NK-92 (cell line): ENCODE results near the gene SIGLEC7.

Experiments
- DNase-seq: peaks from one replicate; lab custom pipeline; 2025; ENCODE audit not compliant: unreplicated experiment; lab: John Stamatoyannopoulos, UW

The SIGLEC7 gene

DNA sequence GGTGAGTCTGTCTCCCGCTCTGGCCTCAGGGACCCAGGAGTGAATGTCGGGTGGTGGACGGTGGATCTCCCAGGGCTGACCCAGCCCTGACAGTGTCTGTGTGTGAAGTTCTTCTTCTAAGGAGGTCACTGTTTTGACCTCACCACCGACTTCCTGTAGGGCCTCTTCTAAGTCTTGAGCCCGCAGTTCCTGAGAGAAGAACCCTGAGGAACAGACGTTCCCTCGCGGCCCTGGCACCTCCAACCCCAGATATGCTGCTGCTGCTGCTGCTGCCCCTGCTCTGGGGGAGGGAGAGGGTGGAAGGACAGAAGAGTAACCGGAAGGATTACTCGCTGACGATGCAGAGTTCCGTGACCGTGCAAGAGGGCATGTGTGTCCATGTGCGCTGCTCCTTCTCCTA is at the start of gene SIGLEC7:
Gene SIGLEC7 (plus strand): TSS at position 183 of the 400 bp plus-strand sequence. CDS start 69 bp downstream, at position 252.
- no peak for DNase-seq

DNA sequence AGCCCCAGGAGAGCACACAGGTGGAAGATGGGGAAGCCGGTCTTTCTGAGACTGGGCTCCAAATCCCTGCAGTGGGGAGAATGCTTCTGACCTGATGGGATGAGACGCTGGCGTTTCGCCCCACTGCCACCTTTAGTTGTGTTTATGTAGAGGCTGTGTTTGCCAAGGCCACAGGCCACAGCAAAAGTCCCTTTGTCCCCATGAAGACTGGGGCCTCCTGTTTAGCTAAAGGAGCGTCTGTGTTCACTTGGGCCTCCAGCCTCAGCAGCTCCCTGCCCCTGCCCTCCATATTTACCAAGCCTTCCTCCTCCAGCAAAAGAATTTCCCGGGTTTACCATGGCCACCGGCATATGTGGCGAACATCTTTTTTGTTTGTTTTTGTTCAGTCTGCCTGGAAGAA is 49.0 kb upstream of the SIGLEC7 start:
- DNase-seq = no peak

DNA sequence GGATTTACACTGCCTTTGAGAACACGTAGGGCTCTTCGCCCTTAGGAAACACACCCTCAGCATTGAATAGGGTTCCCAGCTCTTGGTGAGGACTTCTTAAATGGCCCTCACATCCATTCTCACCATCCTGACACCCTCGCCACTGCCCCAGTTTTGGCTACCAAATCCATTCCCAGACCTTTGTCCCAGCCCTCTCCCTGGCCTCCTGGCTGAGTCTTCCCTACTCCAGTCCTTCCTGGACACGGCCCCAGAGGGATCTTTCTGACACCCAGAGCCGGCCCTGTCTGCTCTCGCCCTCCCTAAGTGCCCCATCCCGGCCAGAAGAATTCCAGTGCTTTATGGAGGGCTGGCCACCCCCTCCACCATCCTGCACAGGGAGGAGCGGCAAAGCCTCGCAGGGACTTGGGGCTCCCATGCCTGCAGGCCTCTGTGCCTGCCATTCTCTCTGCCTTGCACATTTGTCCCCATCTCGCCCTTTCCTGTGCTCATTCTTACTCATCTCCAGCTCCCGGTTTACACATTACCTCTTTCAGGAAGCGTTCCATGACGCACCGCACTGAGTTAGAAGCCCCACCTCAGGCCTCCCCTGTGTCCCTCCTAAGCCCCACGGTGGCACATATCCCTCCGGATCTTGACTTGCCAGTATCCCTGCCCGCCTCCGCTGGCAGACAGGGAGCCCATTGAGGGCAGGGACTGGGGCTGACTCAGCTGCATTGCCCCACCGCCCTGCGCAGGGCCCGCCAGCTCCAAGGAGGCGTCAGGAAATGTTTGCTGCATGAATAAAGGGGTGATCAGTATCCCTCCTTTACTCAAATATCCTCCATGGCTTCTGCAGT is 48.4 kb upstream of the SIGLEC7 start:
- no peak for DNase-seq

DNA sequence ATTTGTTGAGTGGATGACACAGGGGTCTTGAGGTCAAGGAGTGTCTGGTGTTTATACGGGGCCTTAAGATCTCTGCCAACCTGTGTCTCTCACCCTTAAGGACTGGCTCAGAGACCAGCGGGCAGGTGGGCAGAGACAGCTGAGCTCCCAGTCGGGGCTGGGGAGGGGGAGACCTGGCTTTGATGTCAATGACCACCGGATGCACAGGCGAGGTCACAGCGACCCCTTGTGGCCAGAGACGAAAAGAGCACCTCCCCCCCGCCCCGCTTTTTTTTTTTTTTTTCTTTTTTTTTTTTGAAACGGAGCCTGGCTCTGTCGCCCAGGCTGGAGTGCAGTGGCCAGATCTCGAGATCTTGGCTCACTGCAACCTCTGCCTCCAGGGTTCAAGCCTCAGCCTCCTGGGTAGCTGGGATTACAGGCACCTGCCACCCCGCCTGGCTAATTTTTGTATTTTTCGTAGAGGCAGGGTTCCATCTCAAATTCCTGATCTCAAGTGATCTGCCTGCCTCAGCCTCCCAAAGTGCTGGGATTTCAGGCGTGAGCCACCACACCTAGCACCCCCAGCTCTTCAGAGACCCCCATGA is 47.3 kb upstream of the SIGLEC7 start:
- no peak for DNase-seq

DNA sequence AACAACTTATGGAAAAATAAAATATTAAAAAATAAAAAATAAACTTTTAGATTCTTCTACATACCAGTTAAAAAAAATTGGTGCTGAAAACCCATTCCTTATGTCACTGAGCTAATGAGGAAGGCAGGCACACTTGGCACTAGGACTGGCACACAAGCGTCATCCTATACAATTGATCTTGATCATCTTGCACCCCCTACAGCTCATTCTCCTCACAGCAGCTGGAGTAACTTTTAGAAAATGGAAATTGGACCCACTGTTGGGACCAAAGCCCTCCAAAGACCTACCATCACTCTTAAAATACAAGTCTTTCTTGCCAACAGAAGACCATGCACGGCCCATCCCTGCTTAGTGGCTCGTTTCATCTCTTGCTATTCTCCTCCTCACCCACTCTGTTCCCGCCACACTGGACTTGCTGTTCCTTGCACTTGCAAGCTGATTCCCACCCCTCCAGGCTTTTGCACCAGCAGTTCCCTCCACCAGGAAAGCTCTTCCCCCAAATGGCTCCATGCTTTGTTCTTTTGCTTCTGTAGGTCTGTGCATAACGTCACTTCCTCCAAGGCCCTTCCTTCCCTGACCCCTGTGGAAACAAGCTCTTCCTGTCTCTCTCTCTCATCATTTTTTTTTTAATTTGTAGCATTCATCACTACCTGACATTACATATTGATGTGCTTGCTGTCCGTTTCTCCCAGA is 45.5 kb upstream of the SIGLEC7 start:
- DNase-seq = no peak

DNA sequence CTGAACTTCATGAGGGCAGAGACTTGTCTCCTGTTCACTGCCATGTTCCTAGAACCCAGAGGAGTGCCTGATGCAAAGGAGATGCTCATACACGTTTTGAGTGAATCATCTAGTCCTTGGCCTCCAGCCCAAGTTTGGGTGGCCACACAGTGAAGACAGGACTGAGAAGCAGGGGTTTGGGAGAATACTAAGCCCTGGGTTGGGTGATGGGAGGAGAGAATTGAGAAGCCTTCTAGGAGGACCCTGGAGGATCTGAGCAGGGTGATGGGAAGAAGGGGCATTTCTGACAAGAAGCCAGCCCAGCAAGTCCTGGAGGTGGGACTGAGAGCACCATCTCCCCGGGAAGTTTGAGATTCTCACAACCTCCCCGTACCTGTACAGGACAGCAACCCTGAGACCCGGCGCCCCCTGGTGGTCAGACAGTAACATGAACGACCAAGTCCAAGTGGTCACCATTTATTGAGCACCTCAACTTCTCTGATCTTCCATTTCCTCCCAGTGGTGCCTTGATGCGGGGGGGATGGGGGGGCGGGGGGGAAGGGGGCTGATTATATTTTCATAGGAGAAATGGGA is 44.8 kb upstream of the SIGLEC7 start:
- no peak for DNase-seq

DNA sequence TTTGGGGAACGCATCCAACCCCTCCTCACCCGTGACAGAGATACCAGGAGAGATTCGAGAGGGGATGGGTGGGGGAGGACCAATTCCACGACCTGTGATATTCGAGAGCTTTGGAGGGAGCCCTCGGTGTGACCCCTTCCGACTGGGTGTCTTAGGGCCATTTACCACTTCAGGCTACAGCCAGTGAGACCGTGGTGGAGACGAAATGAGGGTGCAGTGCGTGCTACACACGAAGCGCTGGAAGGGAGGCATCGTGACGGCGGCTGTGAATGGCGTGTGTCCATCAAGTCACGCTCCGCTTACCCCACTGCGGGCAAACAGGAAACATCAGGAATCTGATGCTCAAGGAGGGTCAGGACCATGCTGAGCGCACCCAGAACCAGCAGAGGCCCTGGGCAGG is 44.3 kb upstream of the SIGLEC7 start:
- no peak for DNase-seq

DNA sequence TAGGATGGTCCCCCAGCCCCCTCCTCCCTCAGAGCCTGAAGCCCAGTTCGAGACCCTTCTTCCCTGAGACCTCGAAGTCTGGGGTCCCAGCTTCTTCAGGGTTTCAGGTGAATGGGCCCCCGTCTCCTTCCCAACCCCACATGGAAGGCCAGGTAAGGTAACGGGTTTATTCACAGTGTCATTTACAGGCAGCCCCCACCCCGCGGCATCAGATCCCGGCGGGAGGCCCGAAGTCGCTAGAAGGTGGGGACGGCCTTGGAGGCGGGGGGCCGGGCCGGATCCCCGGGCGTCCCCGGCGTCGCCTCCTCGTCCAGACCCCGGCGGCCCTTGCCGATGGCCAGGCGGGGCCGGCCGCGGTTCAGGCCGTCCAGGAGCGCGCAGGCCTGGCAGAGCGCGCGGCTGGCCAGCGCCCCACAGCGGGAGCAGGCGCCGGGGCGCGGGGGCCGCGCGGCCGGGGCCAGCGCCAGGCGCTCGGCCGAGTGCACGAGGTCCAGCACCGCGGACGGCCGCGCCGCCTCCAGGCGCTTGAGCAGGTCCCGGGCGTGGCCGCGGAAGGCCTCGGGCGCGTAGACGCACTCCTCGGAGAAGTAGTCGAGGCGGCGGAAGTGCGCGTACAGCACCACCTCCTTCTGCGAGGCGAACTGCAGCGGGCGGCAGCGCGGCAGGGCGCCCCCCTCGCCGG is 43.6 kb upstream of the SIGLEC7 start:
- no peak for DNase-seq

DNA sequence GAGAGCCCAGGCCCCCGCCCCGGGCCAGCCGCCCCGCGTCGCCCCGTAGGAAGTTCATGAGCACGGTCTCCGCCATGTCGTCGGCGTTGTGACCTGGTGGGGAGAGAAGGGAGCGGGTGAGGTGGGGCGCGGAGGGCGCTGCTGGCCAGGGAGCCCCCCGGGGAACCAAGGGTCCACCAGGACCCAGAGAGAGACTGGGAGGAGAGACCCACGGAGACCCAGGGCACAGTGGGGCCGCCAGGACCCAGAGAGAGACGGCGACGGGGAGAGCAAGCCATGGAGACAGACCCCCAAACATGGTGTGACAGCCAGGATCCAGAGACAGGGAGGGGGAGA is 43.1 kb upstream of the SIGLEC7 start:
- DNase-seq = no peak

DNA sequence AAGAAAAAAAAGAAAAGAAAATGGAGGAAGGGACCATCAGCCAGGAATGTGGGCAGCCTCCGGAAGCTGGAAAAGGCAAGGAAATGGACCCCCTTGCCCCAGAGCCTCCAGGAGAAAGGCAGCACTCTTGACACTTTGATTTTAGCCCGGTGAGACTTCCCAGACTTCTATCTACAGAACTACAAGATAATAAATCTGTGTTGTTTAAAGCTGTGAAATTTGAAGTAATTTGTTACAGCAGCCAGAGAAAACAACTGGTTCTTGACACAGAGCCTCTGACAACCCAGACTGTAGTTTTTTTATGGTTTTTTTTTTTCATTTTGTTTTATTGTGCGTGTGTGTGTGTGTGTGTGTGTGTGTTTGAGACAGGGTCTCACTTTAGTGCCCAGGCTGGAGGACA is 41.5 kb upstream of the SIGLEC7 start:
- no peak for DNase-seq

DNA sequence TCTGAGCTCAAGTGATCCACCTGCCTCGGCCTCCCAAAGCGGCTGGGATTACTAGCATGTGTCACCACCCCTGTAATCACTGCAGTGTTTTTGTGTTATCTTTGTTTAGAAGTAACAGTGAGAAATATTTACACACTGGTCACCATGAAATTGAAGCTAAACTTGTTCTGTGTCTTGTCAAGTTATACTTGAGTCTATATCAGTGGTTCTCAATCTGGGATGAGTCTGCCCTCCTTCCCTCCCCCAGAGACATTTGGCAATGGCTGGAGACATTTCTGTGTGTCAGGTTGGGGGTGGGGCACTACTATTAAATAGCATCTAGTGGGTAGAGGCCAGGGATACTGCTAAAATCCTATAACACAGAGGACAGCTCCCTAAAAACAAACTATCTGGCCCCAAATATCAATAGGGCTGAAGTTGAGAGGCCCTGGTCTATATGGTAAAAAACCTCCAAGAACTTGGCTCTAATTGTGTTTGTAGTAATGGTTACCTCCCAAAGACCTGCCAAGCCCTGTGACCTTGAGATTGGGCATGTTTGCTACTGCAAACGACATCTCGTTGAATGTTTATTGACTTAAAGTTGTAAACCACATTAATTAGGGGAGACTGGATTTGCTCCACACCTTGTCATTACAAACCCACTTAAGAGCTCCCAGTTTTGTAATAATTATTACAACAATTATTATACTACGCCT is 40.8 kb upstream of the SIGLEC7 start:
- DNase-seq = no peak

DNA sequence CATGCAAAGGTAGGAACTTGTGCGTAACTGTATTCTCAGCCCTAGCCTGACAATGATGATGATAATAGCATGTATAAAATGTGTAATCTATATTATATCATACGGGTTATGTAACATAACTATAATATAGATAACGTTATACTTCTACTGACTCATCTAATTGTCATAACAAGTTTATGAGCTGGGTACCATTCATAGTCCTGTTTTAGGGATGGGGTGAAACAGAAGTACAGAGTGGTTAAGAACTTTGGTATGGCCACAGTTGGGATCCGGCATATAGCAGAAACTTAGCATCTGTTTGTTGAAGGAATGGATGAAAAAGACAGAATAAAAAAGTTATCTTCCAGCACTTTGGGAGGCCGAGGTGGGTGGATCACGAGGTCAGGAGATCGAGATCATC is 39.1 kb upstream of the SIGLEC7 start:
- no peak for DNase-seq

DNA sequence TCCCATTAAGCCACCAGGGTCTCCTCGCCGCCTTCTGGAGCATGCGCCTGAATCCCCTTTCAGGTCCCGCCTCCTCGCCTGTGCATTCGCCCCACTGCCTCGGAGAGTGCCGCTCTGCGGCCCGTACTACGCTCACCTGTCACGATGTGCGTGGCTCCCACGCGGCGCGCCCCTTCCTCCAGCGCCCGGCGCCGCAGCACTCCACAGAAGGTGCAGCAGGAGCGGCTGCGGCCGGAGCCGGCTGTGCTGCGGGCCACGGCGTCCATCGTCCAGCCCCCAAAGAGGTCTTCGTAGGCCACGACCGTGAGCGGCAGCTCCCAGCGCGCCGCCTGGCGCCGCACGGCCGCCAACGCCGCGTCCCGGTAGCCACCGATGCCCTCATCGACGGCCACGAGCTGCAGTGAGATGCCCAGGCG is 38.2 kb upstream of the SIGLEC7 start:
- no peak for DNase-seq

DNA sequence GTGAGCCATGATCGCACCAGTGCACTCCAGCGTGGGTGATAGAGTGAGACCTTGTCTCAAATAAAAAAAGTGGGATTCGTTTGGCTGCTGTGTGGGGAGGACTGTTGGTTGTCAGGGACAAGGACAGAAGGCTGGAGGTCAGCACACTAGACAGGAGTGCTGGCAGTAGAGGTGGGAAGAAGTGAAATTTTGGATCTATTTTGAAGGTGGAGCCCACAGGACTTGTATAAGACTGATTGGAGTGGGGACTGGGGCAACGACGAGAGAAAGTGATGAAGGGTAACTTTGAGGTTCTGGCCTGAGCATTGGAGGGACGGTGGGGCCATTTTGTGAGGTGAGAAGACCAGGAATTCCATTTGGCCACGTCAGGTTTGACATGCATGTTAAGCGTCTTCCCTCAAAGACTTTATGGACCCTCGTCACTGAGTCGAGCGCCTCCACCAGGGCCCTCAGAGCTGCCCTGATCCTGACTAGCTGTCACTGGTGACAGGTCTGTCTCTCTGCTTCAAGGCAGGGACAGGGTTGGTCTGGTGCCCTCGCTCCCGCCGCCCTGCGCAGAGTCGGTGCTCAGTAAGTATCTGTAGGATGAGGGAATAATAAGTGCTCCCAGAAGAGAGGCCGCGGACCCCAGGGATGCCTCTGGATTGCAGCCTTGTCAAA is 34.6 kb upstream of the SIGLEC7 start:
- DNase-seq = no peak

DNA sequence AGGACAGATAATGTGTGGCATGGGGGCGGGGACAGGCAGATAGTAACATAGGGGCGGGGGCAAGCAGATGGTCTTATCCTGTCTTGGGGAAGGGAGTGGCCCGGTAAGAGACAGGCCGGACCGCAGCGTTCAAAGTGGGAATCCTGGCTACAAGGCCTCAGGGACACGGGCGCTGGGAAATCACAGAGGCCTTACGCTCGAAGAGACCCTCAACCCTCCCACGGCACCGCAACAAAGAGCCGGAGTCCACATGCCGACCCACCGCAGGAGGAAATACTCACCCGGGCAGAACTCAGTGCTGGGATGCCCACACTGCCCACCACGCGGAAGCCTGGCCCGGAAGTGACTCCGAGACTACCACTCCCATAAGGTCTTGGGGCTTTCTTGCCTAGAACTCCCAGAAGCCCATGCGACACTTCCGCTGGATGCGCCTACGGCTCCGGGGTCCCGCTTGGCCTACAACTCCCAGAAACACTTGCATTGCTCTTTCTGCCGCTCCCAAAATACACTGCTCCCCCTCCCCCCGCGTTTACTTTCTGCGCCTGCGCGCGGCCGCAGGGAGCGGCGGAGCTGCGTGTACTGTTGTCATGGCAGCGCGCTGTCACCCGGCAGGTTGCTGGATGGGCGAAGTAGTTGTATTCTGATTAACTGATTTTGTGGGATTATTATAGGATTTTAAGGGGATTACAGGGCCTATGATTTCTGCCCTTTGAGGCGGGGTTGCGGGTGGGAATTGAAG is 33.9 kb upstream of the SIGLEC7 start, which contains the start of gene CTU1:
Gene CTU1 (minus strand): TSS at position 344 of the 739 bp plus-strand sequence. CDS start 3,840 bp downstream, outside the sequence.
- DNase-seq = peak; percentile 88

DNA sequence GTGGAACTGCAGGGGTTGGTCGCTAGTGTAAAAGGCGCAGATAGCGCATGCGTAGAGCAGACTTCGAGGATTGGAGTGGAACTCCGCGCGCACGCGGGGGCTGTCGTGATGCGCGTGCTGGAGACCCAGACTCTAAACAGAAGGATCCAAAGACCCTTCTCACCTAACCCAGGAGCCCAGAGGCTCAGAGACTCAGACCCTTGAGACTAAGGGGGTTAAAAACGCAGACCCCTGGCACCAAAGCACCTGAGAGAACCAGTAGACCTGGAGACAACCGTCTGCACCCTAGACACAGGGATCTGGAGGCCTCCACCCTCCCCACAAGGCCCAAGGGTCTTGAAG is 33.3 kb upstream of the SIGLEC7 start:
- no peak for DNase-seq

DNA sequence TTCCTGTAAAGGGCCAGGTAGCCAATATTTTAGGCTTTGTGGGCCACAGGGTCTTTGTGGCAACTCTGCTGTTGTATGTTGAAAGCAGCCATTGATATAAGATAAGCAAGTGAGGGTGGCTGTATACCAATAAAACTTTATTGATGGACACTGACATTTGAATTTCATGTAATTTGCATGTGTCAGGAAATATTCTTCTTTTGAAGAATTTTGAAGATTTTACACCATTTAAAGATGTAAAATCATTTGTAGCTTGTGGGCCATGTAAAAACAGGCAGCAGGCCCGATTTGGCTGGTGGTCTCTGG is 31.5 kb upstream of the SIGLEC7 start:
- no peak for DNase-seq

DNA sequence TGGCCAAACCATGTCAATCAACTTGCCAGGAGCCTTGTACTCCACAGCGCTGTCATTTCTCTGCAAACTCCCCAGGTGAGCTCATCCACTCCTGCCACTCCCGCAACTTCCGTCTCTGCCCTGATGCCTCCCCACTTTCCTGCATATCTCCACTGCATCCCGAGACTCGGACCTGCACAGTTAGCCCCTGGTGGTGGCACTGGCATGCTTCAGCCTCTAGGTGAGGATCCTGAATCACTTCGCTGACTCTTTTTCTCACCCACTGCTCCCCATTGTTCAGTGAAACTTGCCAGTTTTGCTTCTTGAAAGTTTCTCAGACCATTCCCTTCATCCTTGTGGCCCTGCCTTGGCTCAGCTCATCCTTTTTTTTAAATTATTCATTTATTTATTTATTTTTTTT is 30.5 kb upstream of the SIGLEC7 start:
- DNase-seq = no peak

DNA sequence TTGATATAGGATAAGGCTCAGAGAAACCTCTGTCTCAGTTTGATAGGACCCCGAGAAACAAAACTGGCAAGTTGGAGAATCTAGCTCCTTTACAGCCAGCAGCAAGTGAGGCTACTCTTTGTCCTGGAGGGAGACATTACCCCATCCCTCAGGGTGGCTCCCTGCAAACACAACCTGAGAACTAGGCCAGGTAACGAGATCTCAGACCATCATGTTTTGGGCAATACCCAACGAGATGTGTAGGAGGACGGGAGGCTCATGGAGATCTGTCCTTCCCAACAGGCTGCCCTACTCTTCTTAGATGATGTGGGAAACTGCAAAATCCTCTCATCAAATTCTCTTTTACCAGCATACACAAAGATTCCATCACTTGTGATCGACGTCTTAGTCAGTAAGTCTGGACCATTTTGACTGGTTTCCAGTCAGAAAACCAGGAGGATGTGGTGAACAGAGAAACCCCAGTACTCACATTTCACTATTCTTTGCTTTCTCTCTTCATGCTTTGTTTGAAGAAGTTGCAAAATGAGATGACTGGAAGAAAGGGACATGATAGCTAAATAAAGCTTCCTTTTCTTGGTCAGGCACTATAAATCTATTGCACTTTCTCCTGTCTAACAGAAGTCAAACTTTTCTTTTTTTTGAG is 27.9 kb upstream of the SIGLEC7 start:
- no peak for DNase-seq
